Upper lobe of right lung (tissue), 1 donor: ENCODE measurements around the gene AKAP8L. TPM values are rescaled to one million over a fixed set of nuclear protein-coding genes. Genes with fewer than 3 reads are reported as not detected.
"Not testable (repeated sequence)": the region's sequence is repeated elsewhere in the genome, so short reads cannot be mapped to it uniquely, and the experiment has no call there.

Experiments
- ATAC-seq: fragments of 200-7000 bp; cut with Tn5 transposase; one replicate; pipeline ENCODE4 v1.9.1; 2020; ENCODE audit warnings: mild to moderate bottlenecking, moderate library complexity
- DNase-seq: peaks from one replicate; pipeline ENCODE4 v3.0.0-alpha.2; 2020
- H3K27ac ChIP-seq: fragments of 200-600 bp; one replicate; pipeline ENCODE4 v1.8.0; 2022
- H3K27me3 ChIP-seq: fragments of 200-600 bp; one replicate; pipeline ENCODE4 v1.8.0; 2022; ENCODE audit warnings: mild to moderate bottlenecking
- H3K36me3 ChIP-seq: fragments of 200-600 bp; one replicate; pipeline ENCODE4 v1.8.0; 2022
- H3K4me1 ChIP-seq: fragments of 200-600 bp; one replicate; pipeline ENCODE4 v1.8.0; 2022
- H3K4me3 ChIP-seq: fragments of 200-600 bp; one replicate; pipeline ENCODE4 v1.8.0; 2022; ENCODE audit warnings: mild to moderate bottlenecking
- H3K9me3 ChIP-seq: fragments of 200-600 bp; one replicate; pipeline ENCODE4 v1.8.0; 2022
- CTCF ChIP-seq: fragments of 200-600 bp; IDR thresholded peaks from one replicate; pipeline ENCODE4 v1.8.0; 2022; ENCODE audit warnings: antibody characterized with exemption
- intact Hi-C: fragments of 100-400 bp; cut with DNase I; formaldehyde crosslinking; loops from one replicate; pipeline ENCODE4 v1.11.0; 2022
- total RNA-seq: library from RNA; stranded (reverse); fragmentation: NEBNext Ultra II Directional; extraction: Animal tissue kit (Norgen Biotek cat#: 25700); gene quantifications from one replicate; pipeline ENCODE4 v1.2.1, GENCODE V29; 2021
- donor health status: DM: no; HTN: yes; CAD: no; lungs with severe emphysema.

Gene AKAP8L
- total RNA-seq, 1 donor from 2014 or later = 95.5 TPM

- no peak for DNase-seq
- Histone ChIP-seq H3K27ac (no peak overlapping the region), H3K9me3 (no peaks in the 10 kb centered on the region), H3K4me3 (no peak overlapping the region), H3K27me3 (no peaks in the 10 kb centered on the region), H3K4me1 (no peaks in the 10 kb centered on the region), H3K36me3 (peaks cover 85% of the 10 kb centered on the region)
- TF ChIP-seq CTCF = no peak
- ATAC-seq = no peak
- intact Hi-C loops = no loop called here
These were observed 51.3 kb downstream of the AKAP8L start for GRCh38 chr19:15367439-15367838.

GRCh38 chr19:15365264-15365663, 53.5 kb downstream of the AKAP8L start:
- DNase-seq = no peak
- intact Hi-C loops = no loop called here
- no peak for TF ChIP-seq CTCF
- Histone ChIP-seq H3K27ac (no peak overlapping the region), H3K36me3 (peaks cover 82% of the 10 kb centered on the region), H3K4me3 (no peak overlapping the region), H3K27me3 (no peaks in the 10 kb centered on the region), H3K9me3 (no peaks in the 10 kb centered on the region), H3K4me1 (no peaks in the 10 kb centered on the region)
- peak; percentile 29 for ATAC-seq

GRCh38 chr19:15363791-15364190, 55.0 kb downstream of the AKAP8L start:
- H3K27me3 ChIP-seq, H3K4me3 ChIP-seq, DNase-seq, H3K4me1 ChIP-seq, ATAC-seq, H3K27ac ChIP-seq, H3K9me3 ChIP-seq, intact Hi-C loops: not testable (repeated sequence)
- peaks cover 81% of the 10 kb centered on the region for H3K36me3 ChIP-seq

GRCh38 chr19:15363048-15363447, 55.7 kb downstream of the AKAP8L start:
- H3K4me1 ChIP-seq, H3K9me3 ChIP-seq, H3K27ac ChIP-seq, ATAC-seq, intact Hi-C loops, H3K27me3 ChIP-seq, H3K4me3 ChIP-seq, DNase-seq: not testable (repeated sequence)
- peaks cover 81% of the 10 kb centered on the region for H3K36me3 ChIP-seq

DNA sequence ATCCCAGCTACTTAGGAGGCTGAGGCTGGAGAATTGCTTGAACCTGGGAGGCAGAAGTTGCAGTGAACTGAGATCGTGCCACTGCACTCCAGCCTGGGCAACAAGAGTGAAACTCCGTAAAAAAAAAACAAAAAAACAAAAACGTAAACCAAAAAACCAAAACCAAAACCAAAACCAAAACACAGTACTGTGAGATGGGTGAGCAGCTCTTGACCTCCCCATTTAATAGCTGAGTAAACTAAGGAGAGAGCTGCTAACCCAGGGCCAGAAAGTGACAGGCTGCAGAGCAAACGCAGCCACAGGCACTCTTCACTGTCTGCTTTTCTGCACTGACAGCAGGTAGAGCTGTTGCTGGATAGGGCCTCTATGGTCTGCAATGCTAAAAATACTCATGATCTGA, 58.8 kb downstream of the AKAP8L start:
- H3K36me3 ChIP-seq = peaks cover 80% of the 10 kb centered on the region
- intact Hi-C loops, H3K27me3 ChIP-seq, H3K4me1 ChIP-seq, H3K4me3 ChIP-seq, DNase-seq, H3K27ac ChIP-seq, H3K9me3 ChIP-seq: not testable (repeated sequence)
- ATAC-seq = peak; percentile 24

DNA sequence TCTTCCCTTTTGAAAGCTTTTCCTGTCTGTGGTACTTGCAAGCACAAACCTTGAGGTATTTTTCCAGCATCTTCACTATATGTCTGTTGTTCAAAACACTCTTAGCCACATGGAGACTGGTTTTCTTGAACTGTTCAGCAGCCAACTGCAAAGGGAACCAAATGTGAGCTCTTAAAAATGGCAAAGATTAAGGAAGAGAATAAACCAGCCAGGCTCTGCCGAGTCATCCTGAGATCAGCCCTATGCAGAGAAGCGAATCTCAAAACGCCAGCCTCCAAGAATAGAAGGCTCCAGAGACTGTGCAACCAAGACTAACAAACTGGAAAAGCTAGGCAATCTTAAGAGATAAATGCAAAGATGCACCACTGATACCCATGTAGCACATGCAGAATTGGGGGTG, 59.9 kb downstream of the AKAP8L start:
- intact Hi-C loops = no loop called here
- no peak for TF ChIP-seq CTCF
- Histone ChIP-seq H3K9me3 (no peaks in the 10 kb centered on the region), H3K36me3 (peaks cover 80% of the 10 kb centered on the region), H3K4me3 (no peak overlapping the region), H3K4me1 (no peaks in the 10 kb centered on the region), H3K27ac (no peak overlapping the region), H3K27me3 (no peaks in the 10 kb centered on the region)
- DNase-seq = no peak
- ATAC-seq = no peak

DNA sequence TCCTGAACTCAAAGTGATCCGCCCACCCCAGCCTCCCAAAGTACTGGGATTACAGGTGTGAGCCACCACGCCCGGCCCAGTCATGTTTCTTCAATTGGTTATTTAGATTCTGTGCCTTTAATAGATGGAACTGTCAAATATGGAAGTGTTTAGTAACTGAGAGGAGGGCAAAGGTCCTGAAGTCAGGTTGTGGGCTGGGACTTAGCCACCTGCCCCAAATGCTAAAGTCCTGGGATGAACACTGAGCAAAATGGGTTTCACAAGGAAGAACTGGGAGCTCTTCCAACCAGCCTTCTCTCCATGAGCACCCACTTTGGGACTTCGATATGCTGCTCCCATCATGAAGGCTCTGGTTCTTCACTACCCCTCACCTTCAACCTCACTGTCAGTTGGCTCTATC, 60.9 kb downstream of the AKAP8L start:
- Histone ChIP-seq H3K4me3 (no peak overlapping the region), H3K36me3 (peaks cover 89% of the 10 kb centered on the region), H3K27ac (no peak overlapping the region), H3K9me3 (no peaks in the 10 kb centered on the region), H3K4me1 (no peaks in the 10 kb centered on the region), H3K27me3 (no peaks in the 10 kb centered on the region)
- TF ChIP-seq CTCF = no peak
- DNase-seq = no peak
- intact Hi-C loops = no loop called here
- ATAC-seq = no peak
